Keratinocyte (primary cell): Measurements from ENCODE around the gene KCNH1. TPM values are rescaled to one million over a fixed set of nuclear protein-coding genes. Genes with fewer than 3 reads are reported as not detected.

Experiments
- DNase-seq: peaks from one replicate; pipeline ENCODE4 v3.0.0-alpha.2; 2011; ENCODE audit warnings: low read depth, missing footprints, low spot score
- FAIRE-seq: peaks from 2 replicates; lab custom pipeline; 2011; peaks lifted over from hg19 to GRCh38; lab: Jason Lieb, UNC
- H2AFZ ChIP-seq: 2 replicates; pipeline ENCODE4 v1.6.0; 2012; ENCODE audit warnings: low read length, control low read depth, inconsistent platforms; ENCODE audit not compliant: control insufficient read depth
- H3K27ac ChIP-seq: 2 replicates; pipeline ENCODE4 v1.5.1; 2011; ENCODE audit warnings: low read length; ENCODE audit not compliant: control insufficient read depth, insufficient read depth
- H3K27me3 ChIP-seq: 3 replicates; pipeline ENCODE4 v1.6.0; 2011; ENCODE audit warnings: low read length; ENCODE audit not compliant: control insufficient read depth, insufficient read depth; ENCODE audit errors: extremely low read depth
- H3K36me3 ChIP-seq, 2 experiments: 2 replicates in 1 of 2; 3 replicates in 1 of 2; pipeline ENCODE4 v1.5.1; 2011; ENCODE audit warnings: low read length in 2 of 2, mild to moderate bottlenecking in 1 of 2; ENCODE audit not compliant: control insufficient read depth in 2 of 2, insufficient read depth in 2 of 2; ENCODE audit errors: extremely low read depth in 1 of 2
- H3K4me1 ChIP-seq: 3 replicates; pipeline ENCODE4 v1.5.1; 2011; ENCODE audit warnings: low read length; ENCODE audit not compliant: control insufficient read depth, insufficient read depth; ENCODE audit errors: extremely low read depth
- H3K4me2 ChIP-seq: 3 replicates; pipeline ENCODE4 v1.6.0; 2011; ENCODE audit warnings: low read depth, low read length; ENCODE audit not compliant: control insufficient read depth, insufficient read depth; ENCODE audit errors: extremely low read depth
- H3K4me3 ChIP-seq, 3 experiments: fragments of 200-600 bp in 1 of 3; sonication (generic) in 1 of 3; 2 replicates in 2 of 3; 3 replicates in 1 of 3; pipeline ENCODE4 v1.5.1; 2011 to 2016; ENCODE audit warnings: low read length in 3 of 3, mild to moderate bottlenecking in 3 of 3, control low read depth in 2 of 3, inconsistent platforms in 1 of 3, low read depth in 1 of 3, mixed read lengths in 1 of 3, mixed run types in 1 of 3, moderate library complexity in 1 of 3; ENCODE audit not compliant: control insufficient read depth in 2 of 3, insufficient read depth in 2 of 3; ENCODE audit errors: extremely low read depth in 1 of 3
- H3K79me2 ChIP-seq: 2 replicates; pipeline ENCODE4 v1.6.0; 2012; ENCODE audit warnings: low read length; ENCODE audit not compliant: control insufficient read depth, insufficient read depth
- H3K9ac ChIP-seq: 3 replicates; pipeline ENCODE4 v1.6.0; 2011; ENCODE audit warnings: low read length; ENCODE audit not compliant: control insufficient read depth, insufficient read depth; ENCODE audit errors: extremely low read depth
- H3K9me1 ChIP-seq: 3 replicates; pipeline ENCODE4 v1.6.0; 2011; ENCODE audit warnings: low read length; ENCODE audit not compliant: control insufficient read depth, insufficient read depth; ENCODE audit errors: extremely low read depth
- H3K9me3 ChIP-seq: 2 replicates; pipeline ENCODE4 v1.5.1; 2012; ENCODE audit warnings: low read depth, low read length; ENCODE audit not compliant: control insufficient read depth
- H4K20me1 ChIP-seq: 3 replicates; pipeline ENCODE4 v1.6.0; 2011; ENCODE audit warnings: low read length; ENCODE audit not compliant: control insufficient read depth, insufficient read depth; ENCODE audit errors: extremely low read depth
- EZH2 ChIP-seq: IDR thresholded peaks from one replicate; pipeline ENCODE4 v1.6.1; 2012; ENCODE audit warnings: inconsistent platforms, mild to moderate bottlenecking, low read length, moderate library complexity
- dilution Hi-C: fragments of 300-500 bp; cut with MboI; formaldehyde crosslinking; loops from one replicate; pipeline ENCODE4 v1.7.0; 2020; ENCODE audit warnings: low sequenced_read_pairs; ENCODE audit not compliant: extremely low pct_ligation_motif_present
- polyA plus RNA-seq, 5 experiments: library from polyadenylated mRNA; depleted of rRNA in 3 of 5; stranded (reverse) in 3 of 5; stranded (forward) in 1 of 5; unstranded in 1 of 5; fragments of >200 nt; gene quantifications; 1 replicate in 1 of 5; 2 replicates in 3 of 5; 3 replicates in 1 of 5; pipeline versions ENCODE4 v1.2.1 to v1.2.3, GENCODE V29; 2011 to 2012; ENCODE audit warnings: missing spikeins in 2 of 5, low read depth in 1 of 5, low replicate concordance in 1 of 5
- TF ChIP-seq, protein P1 (sequence below), 3 experiments: IDR thresholded peaks in 1 of 3; conservative IDR thresholded peaks in 1 of 3; optimal IDR thresholded peaks in 1 of 3; 2 replicates in 2 of 3; 3 replicates in 1 of 3; pipeline versions ENCODE3 to v1.5.1; 2011; ENCODE audit warnings: low read length in 3 of 3, mild to moderate bottlenecking in 3 of 3, moderate library complexity in 2 of 3, control low read depth in 1 of 3, inconsistent platforms in 1 of 3; ENCODE audit not compliant: insufficient read depth in 2 of 3; ENCODE audit errors: extremely low read depth in 1 of 3

KCNH1 gene
- polyA plus RNA-seq, 1 donor (not counting 4 experiments of a cell fraction or from before 2014, with no cell fraction given), result not detected

GRCh38 chr1:210758261-210758660 lies 375.7 kb downstream of the KCNH1 start:
- TF ChIP-seq EZH2, result no peak
- TF ChIP-seq, protein P1, sequence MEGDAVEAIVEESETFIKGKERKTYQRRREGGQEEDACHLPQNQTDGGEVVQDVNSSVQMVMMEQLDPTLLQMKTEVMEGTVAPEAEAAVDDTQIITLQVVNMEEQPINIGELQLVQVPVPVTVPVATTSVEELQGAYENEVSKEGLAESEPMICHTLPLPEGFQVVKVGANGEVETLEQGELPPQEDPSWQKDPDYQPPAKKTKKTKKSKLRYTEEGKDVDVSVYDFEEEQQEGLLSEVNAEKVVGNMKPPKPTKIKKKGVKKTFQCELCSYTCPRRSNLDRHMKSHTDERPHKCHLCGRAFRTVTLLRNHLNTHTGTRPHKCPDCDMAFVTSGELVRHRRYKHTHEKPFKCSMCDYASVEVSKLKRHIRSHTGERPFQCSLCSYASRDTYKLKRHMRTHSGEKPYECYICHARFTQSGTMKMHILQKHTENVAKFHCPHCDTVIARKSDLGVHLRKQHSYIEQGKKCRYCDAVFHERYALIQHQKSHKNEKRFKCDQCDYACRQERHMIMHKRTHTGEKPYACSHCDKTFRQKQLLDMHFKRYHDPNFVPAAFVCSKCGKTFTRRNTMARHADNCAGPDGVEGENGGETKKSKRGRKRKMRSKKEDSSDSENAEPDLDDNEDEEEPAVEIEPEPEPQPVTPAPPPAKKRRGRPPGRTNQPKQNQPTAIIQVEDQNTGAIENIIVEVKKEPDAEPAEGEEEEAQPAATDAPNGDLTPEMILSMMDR (optimal IDR thresholded peaks at IDR 0.05 in 1 of 3, IDR thresholded peaks at IDR 0.05 in 1 of 3, conservative IDR thresholded peaks at IDR 0.05 in 1 of 3; ENCODE audit: extremely low read depth in 1 of 3, insufficient read depth in 2 of 3, low read length in 3 of 3), result no peak
- Histone ChIP-seq H3K27ac (no peak overlapping the region), H3K9ac (no peak overlapping the region), H3K4me3 (no peak overlapping the region), H3K36me3 (no peaks in the 10 kb centered on the region), H4K20me1 (no peaks in the 10 kb centered on the region), H3K79me2 (no peaks in the 10 kb centered on the region), H3K27me3 (no peaks in the 10 kb centered on the region), H3K4me2 (no peak overlapping the region), H3K4me1 (no peaks in the 10 kb centered on the region), H3K9me1 (no peaks in the 10 kb centered on the region), H3K9me3 (no peaks in the 10 kb centered on the region), H2AFZ (no peak overlapping the region)
- FAIRE-seq (no peak), DNase-seq (no peak)
- dilution Hi-C loops, result no loop called here

DNA sequence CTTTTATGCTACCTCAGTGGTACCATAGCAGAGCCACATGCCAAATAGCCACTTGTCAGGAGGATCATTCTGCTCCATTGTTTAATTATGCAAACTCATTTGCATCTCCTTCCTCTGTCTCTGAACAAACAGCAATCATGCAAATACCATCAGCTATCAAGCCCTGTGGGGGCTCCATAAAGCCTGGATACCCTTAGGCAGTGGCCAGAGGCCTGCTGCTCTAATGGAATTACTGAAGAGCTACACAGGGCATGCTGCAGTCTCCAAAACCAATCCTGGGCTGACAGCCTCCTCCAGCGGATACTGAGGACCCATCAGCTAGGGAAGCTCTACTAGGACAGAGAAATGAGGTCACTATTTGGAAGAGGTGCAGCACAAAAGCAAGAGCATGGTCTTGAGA lies 376.3 kb downstream of the KCNH1 start:
- no peak for FAIRE-seq
- dilution Hi-C loops, result no loop called here
- H3K79me2 ChIP-seq, result no peaks in the 10 kb centered on the region

More for the DNA sequence above, 376.3 kb downstream of the KCNH1 start:
- Histone ChIP-seq H3K9me1 (no peaks in the 10 kb centered on the region), H3K9me3 (no peaks in the 10 kb centered on the region), H3K27ac (no peak overlapping the region), H3K4me3 (no peak overlapping the region), H3K9ac (no peak overlapping the region), H4K20me1 (no peaks in the 10 kb centered on the region), H3K4me2 (no peak overlapping the region), H3K36me3 (no peaks in the 10 kb centered on the region), H2AFZ (no peak overlapping the region), H3K4me1 (no peaks in the 10 kb centered on the region), H3K27me3 (no peaks in the 10 kb centered on the region)
- no peak for TF ChIP-seq EZH2
- TF ChIP-seq, protein P1 (optimal IDR thresholded peaks at IDR 0.05 in 1 of 3, IDR thresholded peaks at IDR 0.05 in 1 of 3, conservative IDR thresholded peaks at IDR 0.05 in 1 of 3; ENCODE audit: extremely low read depth in 1 of 3, insufficient read depth in 2 of 3, low read length in 3 of 3), result no peak
- no peak for DNase-seq
